Measurements from ENCODE around the gene HMCN1.

The HMCN1 gene

GRCh38 chr1:185895208-185895900 is 161.2 kb downstream of the HMCN1 start:
- POLR2A ChIA-PET, result no interaction called here
- no peak for DNase-seq (ENCODE audit: extremely low spot score)
- TF ChIP-seq SP1 (IDR thresholded peaks at IDR 0.05) (no peak), SUZ12 (IDR thresholded peaks at IDR 0.05) (no peak), CTBP1 (IDR thresholded peaks at IDR 0.05; ENCODE audit: borderline replicate concordance) (no peak), LEF1 (IDR thresholded peaks at IDR 0.05; ENCODE audit: borderline replicate concordance) (no peak), TARDBP (IDR thresholded peaks at IDR 0.05) (no peak), NFRKB (IDR thresholded peaks at IDR 0.05) (no peak), ELF4 (IDR thresholded peaks at IDR 0.05) (no peak), FOXM1 (IDR thresholded peaks at IDR 0.05; ENCODE audit: borderline replicate concordance) (no peak), PKNOX1 (IDR thresholded peaks at IDR 0.05) (no peak), ZNF384 (IDR thresholded peaks at IDR 0.05) (no peak), BHLHE40 (IDR thresholded peaks at IDR 0.05; ENCODE audit: borderline replicate concordance) (no peak), FOXA1 (IDR thresholded peaks at IDR 0.05) (no peak), FOXK2 (IDR thresholded peaks at IDR 0.05) (no peak), ARNT (IDR thresholded peaks at IDR 0.05) (no peak), L3MBTL2 (conservative IDR thresholded peaks at IDR 0.05) (no peak), HDGF (IDR thresholded peaks at IDR 0.05; ENCODE audit: borderline replicate concordance) (no peak)
- CTCF ChIA-PET, result no interaction called here

- TF ChIP-seq TARDBP (IDR thresholded peaks at IDR 0.05) (no peak), BHLHE40 (IDR thresholded peaks at IDR 0.05; ENCODE audit: borderline replicate concordance) (no peak), FOXA1 (IDR thresholded peaks at IDR 0.05) (no peak), NFRKB (IDR thresholded peaks at IDR 0.05) (no peak), ARNT (IDR thresholded peaks at IDR 0.05) (no peak), L3MBTL2 (conservative IDR thresholded peaks at IDR 0.05) (no peak), ZNF384 (IDR thresholded peaks at IDR 0.05) (no peak), HDGF (IDR thresholded peaks at IDR 0.05; ENCODE audit: borderline replicate concordance) (no peak), PKNOX1 (IDR thresholded peaks at IDR 0.05) (no peak), ELF4 (IDR thresholded peaks at IDR 0.05) (no peak), CTBP1 (IDR thresholded peaks at IDR 0.05; ENCODE audit: borderline replicate concordance) (no peak), FOXM1 (IDR thresholded peaks at IDR 0.05; ENCODE audit: borderline replicate concordance) (no peak), FOXK2 (IDR thresholded peaks at IDR 0.05) (no peak), SUZ12 (IDR thresholded peaks at IDR 0.05) (no peak), LEF1 (IDR thresholded peaks at IDR 0.05; ENCODE audit: borderline replicate concordance) (no peak), SP1 (IDR thresholded peaks at IDR 0.05) (no peak)
- no peak for DNase-seq (ENCODE audit: extremely low spot score)
- ChIA-PET POLR2A (no interaction called here), CTCF (no interaction called here)
Measured at GRCh38 chr1:185896863-185897262, 162.7 kb downstream of the HMCN1 start.

GRCh38 chr1:185906186-185906585 is 172.0 kb downstream of the HMCN1 start:
- DNase-seq (ENCODE audit: extremely low spot score), result no peak
- ChIA-PET POLR2A (no interaction called here), CTCF (no interaction called here)
- TF ChIP-seq FOXM1 (IDR thresholded peaks at IDR 0.05; ENCODE audit: borderline replicate concordance) (no peak), PKNOX1 (IDR thresholded peaks at IDR 0.05) (no peak), HDGF (IDR thresholded peaks at IDR 0.05; ENCODE audit: borderline replicate concordance) (no peak), LEF1 (IDR thresholded peaks at IDR 0.05; ENCODE audit: borderline replicate concordance) (no peak), ZNF384 (IDR thresholded peaks at IDR 0.05) (no peak), TARDBP (IDR thresholded peaks at IDR 0.05) (no peak), L3MBTL2 (conservative IDR thresholded peaks at IDR 0.05) (no peak), SUZ12 (IDR thresholded peaks at IDR 0.05) (no peak), BHLHE40 (IDR thresholded peaks at IDR 0.05; ENCODE audit: borderline replicate concordance) (no peak), CTBP1 (IDR thresholded peaks at IDR 0.05; ENCODE audit: borderline replicate concordance) (no peak), FOXA1 (IDR thresholded peaks at IDR 0.05) (no peak), SP1 (IDR thresholded peaks at IDR 0.05) (no peak), ELF4 (IDR thresholded peaks at IDR 0.05) (no peak), NFRKB (IDR thresholded peaks at IDR 0.05) (no peak), FOXK2 (IDR thresholded peaks at IDR 0.05) (no peak), ARNT (IDR thresholded peaks at IDR 0.05) (no peak)

- CTCF ChIA-PET, result no interaction called here
- DNase-seq (ENCODE audit: extremely low spot score), result no peak
- no peak for TF ChIP-seq CTBP1 (IDR thresholded peaks at IDR 0.05; ENCODE audit: borderline replicate concordance)
- POLR2A ChIA-PET, result no interaction called here
Measured at GRCh38 chr1:185907246-185907645, 173.1 kb downstream of the HMCN1 start.

- TF ChIP-seq ZNF384 (IDR thresholded peaks at IDR 0.05) (no peak), SUZ12 (IDR thresholded peaks at IDR 0.05) (no peak), FOXK2 (IDR thresholded peaks at IDR 0.05) (no peak), ARNT (IDR thresholded peaks at IDR 0.05) (no peak), L3MBTL2 (conservative IDR thresholded peaks at IDR 0.05) (no peak), FOXA1 (IDR thresholded peaks at IDR 0.05) (no peak), NFRKB (IDR thresholded peaks at IDR 0.05) (no peak)
- DNase-seq (ENCODE audit: extremely low spot score), result no peak
- CTCF ChIA-PET, result no interaction called here
- POLR2A ChIA-PET, result no interaction called here
Measured at GRCh38 chr1:185911978-185912377, 177.8 kb downstream of the HMCN1 start.

GRCh38 chr1:185912504-185912903 is 178.3 kb downstream of the HMCN1 start:
- DNase-seq (ENCODE audit: extremely low spot score), result no peak

More at GRCh38 chr1:185912504-185912903, 178.3 kb downstream of the HMCN1 start:
- no peak for TF ChIP-seq SP1 (IDR thresholded peaks at IDR 0.05)
- TF ChIP-seq NFRKB (IDR thresholded peaks at IDR 0.05), result no peak
- no peak for TF ChIP-seq L3MBTL2 (conservative IDR thresholded peaks at IDR 0.05)
- no peak for TF ChIP-seq FOXM1 (IDR thresholded peaks at IDR 0.05; ENCODE audit: borderline replicate concordance)
- TF ChIP-seq ARNT (IDR thresholded peaks at IDR 0.05), result no peak
- TF ChIP-seq FOXA1 (IDR thresholded peaks at IDR 0.05), result no peak
- TF ChIP-seq BHLHE40 (IDR thresholded peaks at IDR 0.05; ENCODE audit: borderline replicate concordance), result no peak
- TF ChIP-seq HDGF (IDR thresholded peaks at IDR 0.05; ENCODE audit: borderline replicate concordance), result no peak
- no peak for TF ChIP-seq TARDBP (IDR thresholded peaks at IDR 0.05)
- TF ChIP-seq CTBP1 (IDR thresholded peaks at IDR 0.05; ENCODE audit: borderline replicate concordance), result no peak
- no peak for TF ChIP-seq SUZ12 (IDR thresholded peaks at IDR 0.05)
- no peak for TF ChIP-seq FOXK2 (IDR thresholded peaks at IDR 0.05)
- ChIA-PET POLR2A (no interaction called here), CTCF (no interaction called here)
